Anterior cingulate cortex (tissue), 58 donors: ENCODE results near the gene B3GALT6.

Experiments used
- DNase-seq, 58 donors: peaks; one replicate each; lab custom pipeline; 2025; lab: John Stamatoyannopoulos, UW

The B3GALT6 gene

GRCh38 chr1:1256956-1257871, 25.2 kb downstream of the B3GALT6 start:
- DNase-seq: no peak

- DNase-seq: no peak
Observed at GRCh38 chr1:1259119-1259488, 27.1 kb downstream of the B3GALT6 start.

GRCh38 chr1:1259540-1259939, 27.5 kb downstream of the B3GALT6 start:
- no peak for DNase-seq

GRCh38 chr1:1259951-1260600, 28.0 kb downstream of the B3GALT6 start:
- no peak for DNase-seq

- no peak for DNase-seq
Observed at GRCh38 chr1:1260843-1261560, 29.0 kb downstream of the B3GALT6 start.

- DNase-seq: no peak
Observed at GRCh38 chr1:1262071-1262470, 30.0 kb downstream of the B3GALT6 start.

GRCh38 chr1:1262758-1263157, 30.7 kb downstream of the B3GALT6 start:
- no peak for DNase-seq

GRCh38 chr1:1264026-1264425, 32.0 kb downstream of the B3GALT6 start:
- DNase-seq: no peak

- no peak for DNase-seq
Observed at GRCh38 chr1:1264868-1265272, 32.8 kb downstream of the B3GALT6 start.

GRCh38 chr1:1267488-1268283, 35.6 kb downstream of the B3GALT6 start:
- no peak for DNase-seq

GRCh38 chr1:1268284-1268682, 36.2 kb downstream of the B3GALT6 start:
- no peak for DNase-seq

GRCh38 chr1:1270813-1271212, 38.8 kb downstream of the B3GALT6 start:
- no peak for DNase-seq

- DNase-seq: no peak
Observed at GRCh38 chr1:1272341-1273208, 40.5 kb downstream of the B3GALT6 start.

GRCh38 chr1:1273209-1273511, 41.1 kb downstream of the B3GALT6 start:
- DNase-seq: no peak

- peak; percentile 50 to 95 (median 90) for DNase-seq
Observed at GRCh38 chr1:1273512-1274298, 41.7 kb downstream of the B3GALT6 start, which contains the start of gene UBE2J2. UBE2J2 (minus strand) TSS chr1:1273854; CDS start chr1:1267992, 5,862 bp downstream.

GRCh38 chr1:1274299-1274930, 42.4 kb downstream of the B3GALT6 start:
- DNase-seq: peak in 2 of 58 donors; percentile 53 to 55

GRCh38 chr1:1274931-1275431, 42.9 kb downstream of the B3GALT6 start:
- no peak for DNase-seq

- DNase-seq: no peak
Observed at GRCh38 chr1:1275836-1276235, 43.8 kb downstream of the B3GALT6 start.
